Karpas-422 (cell line): Measurements from ENCODE around the gene ZNF554. TPM values are rescaled to one million over a fixed set of nuclear protein-coding genes. Genes with fewer than 3 reads are reported as not detected.
"Not testable (repeated sequence)": the region's sequence is repeated elsewhere in the genome, so short reads cannot be mapped to it uniquely, and the experiment has no call there.

Source experiments
- DNase-seq: peaks from one replicate; pipeline ENCODE4 v3.0.0-alpha.2; 2015
- H2AFZ ChIP-seq: fragments of 200-600 bp; sonication (generic); 2 replicates; pipeline ENCODE4 v1.6.1; 2014; ENCODE audit warnings: antibody characterized with exemption, low read length, mixed read lengths
- H3K27ac ChIP-seq: fragments of 200-600 bp; sonication (generic); 2 replicates; pipeline ENCODE4 v1.5.1; 2014; ENCODE audit warnings: mild to moderate bottlenecking, low read length, moderate library complexity
- H3K27me3 ChIP-seq: fragments of 200-600 bp; sonication (generic); 2 replicates; pipeline ENCODE4 v1.6.1; 2014; ENCODE audit warnings: low read length, mixed read lengths
- H3K36me3 ChIP-seq: fragments of 200-600 bp; sonication (generic); 2 replicates; pipeline ENCODE4 v1.6.1; 2014; ENCODE audit warnings: low read length, mixed read lengths; ENCODE audit not compliant: insufficient read depth
- H3K4me1 ChIP-seq: fragments of 200-600 bp; sonication (generic); 2 replicates; pipeline ENCODE4 v1.6.1; 2014; ENCODE audit warnings: mild to moderate bottlenecking, low read length, mixed read lengths
- H3K4me2 ChIP-seq: fragments of 200-600 bp; sonication (generic); 2 replicates; pipeline ENCODE4 v1.6.1; 2014; ENCODE audit warnings: low read length, low read depth, mild to moderate bottlenecking; ENCODE audit not compliant: poor library complexity, severe bottlenecking
- H3K4me3 ChIP-seq: fragments of 200-600 bp; sonication (generic); 2 replicates; pipeline ENCODE4 v1.5.1; 2014; ENCODE audit warnings: mild to moderate bottlenecking, antibody characterized with exemption, low read length, mixed read lengths
- H3K79me2 ChIP-seq: fragments of 200-600 bp; sonication (generic); 2 replicates; pipeline ENCODE4 v1.6.1; 2014; ENCODE audit warnings: mild to moderate bottlenecking, low read length, mixed read lengths
- H3K9ac ChIP-seq: fragments of 200-600 bp; sonication (generic); 2 replicates; pipeline ENCODE4 v1.6.0; 2014; ENCODE audit warnings: low read length
- H3K9me2 ChIP-seq: fragments of 200-600 bp; sonication (generic), shearing (Covaris generic); replicated peaks from 2 replicates; pipeline ENCODE4 v1.6.0; 2014; ENCODE audit warnings: mild to moderate bottlenecking, low read length, moderate library complexity; ENCODE audit not compliant: insufficient read depth
- H3K9me3 ChIP-seq: fragments of 300-700, 200-600 bp; sonication (generic); 2 replicates; pipeline ENCODE4 v1.6.1; 2014; ENCODE audit warnings: low read length, mixed read lengths
- H4K20me1 ChIP-seq: fragments of 200-600 bp; sonication (generic); 2 replicates; pipeline ENCODE4 v1.6.1; 2014; ENCODE audit warnings: mild to moderate bottlenecking, antibody characterized with exemption, low read length, low read depth; ENCODE audit not compliant: insufficient read depth
- total RNA-seq: library from RNA; depleted of rRNA; stranded (reverse); fragments of >200 nt; shearing (Covaris generic); gene quantifications from 2 replicates; pipeline ENCODE4 v1.2.3, GENCODE V29; 2014; ENCODE audit warnings: low replicate concordance

The ZNF554 gene
- total RNA-seq, 1 experiment from 2014 or later: 2.6 TPM

DNA sequence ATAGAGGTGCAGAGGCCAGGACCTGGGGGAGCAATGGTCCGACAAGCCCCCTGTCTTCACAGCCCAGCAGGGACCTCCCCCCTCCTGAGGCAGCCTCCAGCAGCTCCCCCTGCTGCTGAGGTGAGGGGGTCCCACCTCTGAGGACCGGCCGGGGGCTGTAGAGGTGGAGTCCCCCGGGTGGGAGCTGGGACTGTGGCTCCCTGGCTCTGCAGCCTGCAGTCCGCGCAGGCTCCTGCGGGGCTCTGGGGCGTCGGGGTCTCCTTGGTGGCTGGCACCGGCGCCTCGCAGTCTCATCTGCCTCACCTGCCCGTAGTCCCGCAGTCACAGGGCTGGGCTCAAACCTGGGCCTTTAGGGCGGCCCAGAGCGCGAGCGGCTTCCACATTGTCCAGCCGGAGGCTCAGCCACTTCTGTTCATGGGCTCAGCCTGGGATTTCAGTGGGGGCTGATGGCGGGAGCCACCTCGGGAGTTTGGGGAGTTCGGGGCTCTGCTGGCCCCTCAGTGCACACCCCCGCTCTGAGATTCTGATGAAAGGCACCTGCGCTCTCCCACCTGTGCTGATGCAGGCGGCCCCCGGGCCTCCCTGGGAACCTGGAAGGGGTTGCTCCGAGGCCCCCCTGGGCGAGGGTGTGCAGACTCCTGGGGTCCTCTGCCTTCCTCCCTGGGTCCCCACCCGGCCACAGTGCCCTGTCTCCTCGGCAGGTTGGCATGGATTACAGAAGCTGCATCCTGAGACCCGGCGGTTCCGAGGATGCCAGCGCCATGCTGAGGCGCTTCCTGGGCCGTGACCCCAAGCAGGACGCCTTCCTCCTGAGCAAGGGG is 7.0 kb upstream of the ZNF554 start:
- H3K9me3 ChIP-seq: no peaks in the 10 kb centered on the region
- H3K27ac ChIP-seq: no peak overlapping the region
- H2AFZ ChIP-seq: no peak overlapping the region
- no peaks in the 10 kb centered on the region for H4K20me1 ChIP-seq
- H3K4me2 ChIP-seq: no peak overlapping the region
- no peak overlapping the region for H3K9ac ChIP-seq
- H3K79me2 ChIP-seq: no peaks in the 10 kb centered on the region
- no peaks in the 10 kb centered on the region for H3K27me3 ChIP-seq
- H3K4me3 ChIP-seq: no peak overlapping the region
- no peaks in the 10 kb centered on the region for H3K9me2 ChIP-seq
- peaks cover 3% of the 10 kb centered on the region; the same call in 1 of the 2 replicates for H3K36me3 ChIP-seq
- no peaks in the 10 kb centered on the region for H3K4me1 ChIP-seq
- DNase-seq: no peak

- H3K9me3 ChIP-seq: no peaks in the 10 kb centered on the region
- no peaks in the 10 kb centered on the region for H3K79me2 ChIP-seq
- peaks cover 3% of the 10 kb centered on the region; the same call in 1 of the 2 replicates for H3K36me3 ChIP-seq
- H3K9me2 ChIP-seq: no peaks in the 10 kb centered on the region
- no peak overlapping the region for H3K4me2 ChIP-seq
- no peak for DNase-seq
- H4K20me1 ChIP-seq: no peaks in the 10 kb centered on the region
- no peak overlapping the region for H3K27ac ChIP-seq
- H3K4me1 ChIP-seq: no peaks in the 10 kb centered on the region
- H3K9ac ChIP-seq: no peak overlapping the region
- no peak overlapping the region for H2AFZ ChIP-seq
- H3K4me3 ChIP-seq: no peak overlapping the region
- H3K27me3 ChIP-seq: no peaks in the 10 kb centered on the region
Measured at GRCh38 chr19:2813235-2814160, 6.2 kb upstream of the ZNF554 start.

GRCh38 chr19:2814426-2814825 is 5.2 kb upstream of the ZNF554 start:
- DNase-seq: no peak
- Histone ChIP-seq H3K79me2 (no peaks in the 10 kb centered on the region), H3K27ac (no peak overlapping the region), H3K9me2 (no peaks in the 10 kb centered on the region), H3K4me3 (no peak overlapping the region), H3K4me1 (no peaks in the 10 kb centered on the region), H3K4me2 (no peak overlapping the region), H3K9ac (no peak overlapping the region), H3K27me3 (no peaks in the 10 kb centered on the region), H3K36me3 (peaks cover 2% of the 10 kb centered on the region; the same call in 1 of the 2 replicates), H2AFZ (no peak overlapping the region), H3K9me3 (no peaks in the 10 kb centered on the region), H4K20me1 (no peaks in the 10 kb centered on the region)

DNA sequence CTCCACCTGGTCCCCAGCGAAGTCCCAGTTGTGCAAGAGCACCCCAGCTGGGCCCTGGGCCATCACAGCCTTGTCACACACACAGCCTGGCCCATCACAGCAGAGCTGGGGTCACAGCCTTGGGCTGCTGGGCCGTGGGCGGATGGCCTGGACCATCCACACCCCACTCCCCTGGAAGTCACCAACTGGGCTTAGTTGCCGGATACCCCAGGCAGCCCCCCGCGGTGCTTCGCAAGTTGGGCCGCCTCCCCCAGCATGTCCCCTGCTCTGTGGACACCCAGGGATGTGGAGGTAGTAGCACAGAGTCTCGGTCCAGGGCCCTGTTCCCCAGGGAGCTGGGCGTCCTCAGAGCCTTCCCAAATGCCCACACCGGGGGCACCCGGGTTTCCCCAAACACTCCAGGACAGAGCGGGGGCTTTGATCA is 4.5 kb upstream of the ZNF554 start:
- Histone ChIP-seq H3K4me3 (no peak overlapping the region), H3K9ac (no peak overlapping the region), H3K36me3 (no peaks in the 10 kb centered on the region), H3K4me1 (peaks cover 1% of the 10 kb centered on the region), H3K9me2 (no peaks in the 10 kb centered on the region), H3K9me3 (no peaks in the 10 kb centered on the region), H3K79me2 (0 out of 2 replicates have a peak, but pooled peaks cover 2% of the 10 kb centered on the region), H2AFZ (no peak overlapping the region), H3K27me3 (no peaks in the 10 kb centered on the region), H3K27ac (no peak overlapping the region), H3K4me2 (no peak overlapping the region), H4K20me1 (no peaks in the 10 kb centered on the region)
- DNase-seq: no peak

DNA sequence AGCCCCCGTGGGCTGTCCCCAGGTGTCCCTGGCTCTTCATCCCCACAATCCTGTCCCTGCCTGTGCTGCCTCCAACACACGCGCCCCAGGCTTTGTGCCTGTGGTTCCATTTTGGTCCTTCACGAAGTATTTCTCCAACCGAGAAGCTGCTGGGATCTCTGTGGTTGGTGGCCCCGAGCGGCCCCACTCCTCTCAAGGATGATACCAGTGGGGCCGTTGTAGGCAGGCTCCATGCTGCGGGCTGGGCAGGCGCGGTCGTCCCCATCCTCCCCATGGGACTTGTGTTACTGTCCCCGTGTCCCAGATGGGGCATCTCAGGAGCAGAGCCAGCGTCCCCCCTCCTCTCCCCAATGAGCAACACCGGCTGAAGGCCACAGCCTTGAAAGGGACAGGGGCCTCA is 3.7 kb upstream of the ZNF554 start:
- DNase-seq: no peak
- Histone ChIP-seq H3K27ac (no peak overlapping the region), H3K79me2 (0 out of 2 replicates have a peak, but pooled peaks cover 3% of the 10 kb centered on the region), H3K4me3 (no peak overlapping the region), H4K20me1 (no peaks in the 10 kb centered on the region), H3K9me3 (no peaks in the 10 kb centered on the region), H3K27me3 (no peaks in the 10 kb centered on the region), H2AFZ (no peak overlapping the region), H3K36me3 (no peaks in the 10 kb centered on the region), H3K9me2 (no peaks in the 10 kb centered on the region), H3K4me1 (peaks cover 4% of the 10 kb centered on the region), H3K9ac (no peak overlapping the region), H3K4me2 (no peak overlapping the region)

DNA sequence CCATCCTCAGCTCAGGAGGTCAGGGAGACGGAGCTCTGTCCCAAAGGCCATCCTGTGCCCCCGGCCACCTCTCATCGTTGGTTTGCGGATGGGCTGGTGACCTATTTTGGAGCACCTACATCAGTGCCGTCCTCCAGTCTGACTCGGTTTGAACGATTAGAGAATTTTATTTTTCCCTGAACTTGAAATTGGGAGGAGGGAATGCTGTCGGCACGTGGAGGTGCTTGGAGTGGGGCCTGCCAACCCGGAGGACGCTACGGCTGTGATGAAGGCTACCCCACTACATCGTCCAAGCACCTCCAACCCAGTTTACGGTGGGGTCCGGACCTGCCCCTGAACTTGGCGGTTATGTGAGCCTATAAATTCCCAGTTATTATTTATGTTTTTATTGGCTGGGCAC is 3.0 kb upstream of the ZNF554 start:
- no peak overlapping the region for H3K27ac ChIP-seq
- H3K4me2 ChIP-seq: no peak overlapping the region
- H3K4me1 ChIP-seq: peaks cover 4% of the 10 kb centered on the region
- H3K36me3 ChIP-seq: no peaks in the 10 kb centered on the region
- no peaks in the 10 kb centered on the region for H3K27me3 ChIP-seq
- H3K79me2 ChIP-seq: 0 out of 2 replicates have a peak, but pooled peaks cover 3% of the 10 kb centered on the region
- H4K20me1 ChIP-seq: no peaks in the 10 kb centered on the region
- H3K9me2 ChIP-seq: no peaks in the 10 kb centered on the region
- H3K4me3 ChIP-seq: no peak overlapping the region
- no peaks in the 10 kb centered on the region for H3K9me3 ChIP-seq
- no peak overlapping the region for H3K9ac ChIP-seq
- H2AFZ ChIP-seq: no peak overlapping the region
- DNase-seq: no peak

GRCh38 chr19:2817237-2817829 is 2.3 kb upstream of the ZNF554 start:
- not testable (repeated sequence) for H3K9me3 ChIP-seq, H3K4me2 ChIP-seq, H3K79me2 ChIP-seq, H3K27me3 ChIP-seq, H3K4me1 ChIP-seq, H3K36me3 ChIP-seq, H2AFZ ChIP-seq, H3K27ac ChIP-seq, H4K20me1 ChIP-seq, DNase-seq, H3K9me2 ChIP-seq, H3K9ac ChIP-seq, H3K4me3 ChIP-seq
